ENCODE results near the gene AKNAD1.
"Not testable (repeated sequence)": the region's sequence is repeated elsewhere in the genome, so short reads cannot be mapped to it uniquely, and the experiment has no call there.

The AKNAD1 gene

GRCh38 chr1:108856994-108857393, at the start of gene AKNAD1:
Gene AKNAD1 (minus strand): TSS chr1:108857094. CDS start chr1:108852664, 4,430 bp downstream.
- no peak for DNase-seq

- DNase-seq = no peak
Observed at GRCh38 chr1:108901106-108901505, 44.2 kb upstream of the AKNAD1 start.

- peak; percentile 84 for DNase-seq
Observed at GRCh38 chr1:108897865-108898720, 41.2 kb upstream of the AKNAD1 start.

GRCh38 chr1:108896146-108897145, 39.6 kb upstream of the AKNAD1 start:
- peak; percentile 46 for DNase-seq

- DNase-seq = no peak
Observed at GRCh38 chr1:108893141-108893530, 36.2 kb upstream of the AKNAD1 start.

- DNase-seq = no peak
Observed at GRCh38 chr1:108892356-108893140, 35.7 kb upstream of the AKNAD1 start.

GRCh38 chr1:108889706-108890384, 33.0 kb upstream of the AKNAD1 start:
- no peak for DNase-seq

- not testable (repeated sequence) for DNase-seq
Observed at GRCh38 chr1:108889006-108889645, 32.2 kb upstream of the AKNAD1 start.

GRCh38 chr1:108886292-108886691, 29.4 kb upstream of the AKNAD1 start:
- no peak for DNase-seq

GRCh38 chr1:108884968-108885367, 28.1 kb upstream of the AKNAD1 start:
- no peak for DNase-seq

- no peak for DNase-seq
Observed at GRCh38 chr1:108882837-108883236, 25.9 kb upstream of the AKNAD1 start.

GRCh38 chr1:108881369-108881768, 24.5 kb upstream of the AKNAD1 start:
- DNase-seq = no peak

- DNase-seq = no peak
Observed at GRCh38 chr1:108880850-108881249, 24.0 kb upstream of the AKNAD1 start.

- DNase-seq = no peak
Observed at GRCh38 chr1:108878678-108879077, 21.8 kb upstream of the AKNAD1 start.

GRCh38 chr1:108878160-108878469, 21.2 kb upstream of the AKNAD1 start:
- no peak for DNase-seq

- peak; percentile 65 for DNase-seq
Observed at GRCh38 chr1:108877348-108878159, 20.7 kb upstream of the AKNAD1 start.

- no peak for DNase-seq
Observed at GRCh38 chr1:108871050-108871724, 14.3 kb upstream of the AKNAD1 start.

GRCh38 chr1:108865316-108865910, 8.5 kb upstream of the AKNAD1 start:
- DNase-seq = no peak

GRCh38 chr1:108863984-108864383, 7.1 kb upstream of the AKNAD1 start:
- no peak for DNase-seq

Data from midbrain (tissue), 1 donor.